RCC 7860 (cell line): ENCODE measurements around the gene ROBO3.

ENCODE experiments used
- DNase-seq: peaks from one replicate; pipeline ENCODE4 v3.0.0-alpha.2; 2015; ENCODE audit warnings: low spot score
- FAIRE-seq: peaks from 2 replicates; lab custom pipeline; 2012; peaks lifted over from hg19 to GRCh38; lab: Jason Lieb, UNC

Gene ROBO3

GRCh38 chr11:124891373-124891861 lies 26.2 kb downstream of the ROBO3 start:
- no peak for FAIRE-seq
- DNase-seq, result no peak

GRCh38 chr11:124892146-124892545 lies 26.9 kb downstream of the ROBO3 start:
- no peak for FAIRE-seq
- no peak for DNase-seq

GRCh38 chr11:124892750-124893454 lies 27.7 kb downstream of the ROBO3 start:
- DNase-seq, result no peak
- FAIRE-seq, result no peak

- DNase-seq, result no peak
- FAIRE-seq, result no peak
These were observed 28.7 kb downstream of the ROBO3 start for GRCh38 chr11:124893781-124894401.

- FAIRE-seq (no peak), DNase-seq (no peak)
These were observed 29.6 kb downstream of the ROBO3 start for GRCh38 chr11:124894606-124895430.

GRCh38 chr11:124895471-124895971 lies 30.3 kb downstream of the ROBO3 start:
- no peak for DNase-seq

GRCh38 chr11:124896071-124896750 lies 31.0 kb downstream of the ROBO3 start:
- FAIRE-seq, result no peak
- DNase-seq, result peak; percentile 4

More at GRCh38 chr11:124895471-124895971, 30.3 kb downstream of the ROBO3 start:
- no peak for FAIRE-seq

GRCh38 chr11:124896821-124897391 lies 31.7 kb downstream of the ROBO3 start:
- FAIRE-seq, result no peak
- DNase-seq, result no peak

GRCh38 chr11:124897674-124898262 lies 32.5 kb downstream of the ROBO3 start, which contains the start of gene ROBO4:
Gene ROBO4, minus strand, starts transcription at chr11:124897865. Its CDS starts 70 bp downstream, at chr11:124897795.
- no peak for DNase-seq
- FAIRE-seq, result no peak

- DNase-seq, result peak; percentile 82
- peak; percentile 93 for FAIRE-seq
These were observed 33.0 kb downstream of the ROBO3 start for GRCh38 chr11:124898263-124898680.

- no peak for DNase-seq
- no peak for FAIRE-seq
These were observed 33.5 kb downstream of the ROBO3 start for GRCh38 chr11:124898711-124899110.

- DNase-seq, result peak; percentile 32
- no peak for FAIRE-seq
These were observed 34.3 kb downstream of the ROBO3 start for GRCh38 chr11:124899383-124900145.

GRCh38 chr11:124900464-124900863 lies 35.2 kb downstream of the ROBO3 start:
- FAIRE-seq (peak; percentile 70), DNase-seq (peak; percentile 87)

- DNase-seq, result no peak
- no peak for FAIRE-seq
These were observed 37.4 kb downstream of the ROBO3 start for GRCh38 chr11:124902616-124903015.

GRCh38 chr11:124915541-124916369 lies 50.5 kb downstream of the ROBO3 start:
- FAIRE-seq, result no peak
- DNase-seq, result no peak

GRCh38 chr11:124916370-124916710 lies 51.1 kb downstream of the ROBO3 start:
- FAIRE-seq (no peak), DNase-seq (no peak)

- DNase-seq, result no peak
- FAIRE-seq, result no peak
These were observed 51.9 kb downstream of the ROBO3 start for GRCh38 chr11:124917115-124917637.

- DNase-seq, result no peak
- no peak for FAIRE-seq
These were observed 53.7 kb downstream of the ROBO3 start, which contains the start of gene HEPN1 for GRCh38 chr11:124918950-124919349. Gene HEPN1, plus strand, starts transcription at chr11:124919250.
